HG03025 (cell line): ENCODE results near the gene FAM181B.

ENCODE experiments used
- ATAC-seq: cut with Tn5 transposase; IDR thresholded peaks from one replicate; pipeline ENCODE4 v1.9.1; 2021; ENCODE audit warnings: mild to moderate bottlenecking, moderate library complexity; ENCODE audit not compliant: unreplicated experiment, low FRiP score

FAM181B gene

DNA sequence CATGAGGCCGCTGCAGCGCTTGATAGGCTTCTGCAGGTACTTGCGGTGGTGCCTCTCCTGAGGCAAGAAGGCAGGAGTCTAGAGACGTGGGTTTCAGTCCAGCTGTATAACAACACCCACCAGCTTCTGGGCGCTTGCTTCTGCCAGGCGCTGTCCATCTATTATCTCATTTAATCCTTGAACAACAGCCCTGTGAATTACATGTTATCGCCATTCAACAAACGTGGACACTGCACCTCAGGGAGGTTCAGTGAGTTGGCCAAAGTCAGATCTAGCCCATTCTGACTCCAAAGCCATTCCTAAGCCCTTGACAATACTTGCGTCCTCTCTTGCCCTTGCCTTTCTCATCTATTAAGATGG lies 436 bp upstream of the FAM181B start:
- no peak for ATAC-seq

DNA sequence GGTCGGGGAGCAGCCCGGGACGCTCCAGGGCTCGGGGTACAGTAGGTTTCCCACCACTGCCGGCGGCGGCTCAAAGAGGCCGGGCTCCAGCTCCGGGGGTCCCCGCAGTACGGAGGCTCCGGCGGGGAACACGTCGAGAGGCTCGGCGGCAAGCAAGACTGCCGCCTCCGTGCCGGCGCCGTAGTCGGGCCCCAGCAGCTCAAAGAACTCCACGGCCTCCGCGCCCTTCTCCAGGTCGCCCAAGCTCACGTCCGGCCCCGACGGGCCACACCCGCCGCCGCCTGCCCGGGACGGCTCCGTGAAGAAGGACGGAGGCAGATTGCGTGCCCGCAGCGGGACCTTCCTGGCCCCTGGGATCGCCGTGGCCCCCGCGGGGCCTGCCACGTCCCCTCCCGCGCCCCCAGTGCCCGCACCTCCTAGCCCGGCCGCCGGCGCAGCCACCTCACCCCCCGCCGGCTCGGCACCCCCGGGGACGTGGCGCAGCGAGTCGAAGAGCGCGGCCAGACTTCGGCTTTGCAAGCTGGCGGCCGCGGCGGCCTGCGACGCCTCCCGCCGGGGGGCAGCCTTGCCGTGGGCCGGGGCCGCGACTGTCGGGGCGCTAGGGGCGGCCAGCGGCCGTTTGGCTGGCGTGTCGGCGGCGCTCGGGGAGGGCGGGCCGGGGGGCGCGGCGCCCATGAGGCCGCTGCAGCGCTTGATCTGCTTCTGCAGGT lies 775 bp downstream of the FAM181B start:
- no peak for ATAC-seq

DNA sequence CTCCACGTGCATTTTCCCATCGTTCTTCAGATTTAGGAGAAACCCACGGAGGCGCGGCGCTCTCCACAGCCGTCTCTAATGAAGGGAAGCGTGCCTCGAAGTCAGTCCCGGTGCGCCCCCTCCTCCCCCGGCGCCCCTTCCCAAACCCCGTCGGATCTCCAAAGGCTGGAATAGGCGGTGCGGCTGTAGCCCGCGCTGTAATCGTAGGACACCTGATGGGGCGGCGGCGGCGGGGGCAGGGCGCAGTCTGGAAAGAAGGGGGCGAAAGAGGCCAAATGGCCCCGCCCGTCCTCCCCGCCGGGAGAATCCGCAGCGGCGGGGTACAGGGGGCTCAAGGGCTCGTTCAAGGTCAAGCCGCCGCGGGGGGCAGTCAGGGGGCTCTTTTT lies 1.3 kb downstream of the FAM181B start:
- no peak for ATAC-seq

DNA sequence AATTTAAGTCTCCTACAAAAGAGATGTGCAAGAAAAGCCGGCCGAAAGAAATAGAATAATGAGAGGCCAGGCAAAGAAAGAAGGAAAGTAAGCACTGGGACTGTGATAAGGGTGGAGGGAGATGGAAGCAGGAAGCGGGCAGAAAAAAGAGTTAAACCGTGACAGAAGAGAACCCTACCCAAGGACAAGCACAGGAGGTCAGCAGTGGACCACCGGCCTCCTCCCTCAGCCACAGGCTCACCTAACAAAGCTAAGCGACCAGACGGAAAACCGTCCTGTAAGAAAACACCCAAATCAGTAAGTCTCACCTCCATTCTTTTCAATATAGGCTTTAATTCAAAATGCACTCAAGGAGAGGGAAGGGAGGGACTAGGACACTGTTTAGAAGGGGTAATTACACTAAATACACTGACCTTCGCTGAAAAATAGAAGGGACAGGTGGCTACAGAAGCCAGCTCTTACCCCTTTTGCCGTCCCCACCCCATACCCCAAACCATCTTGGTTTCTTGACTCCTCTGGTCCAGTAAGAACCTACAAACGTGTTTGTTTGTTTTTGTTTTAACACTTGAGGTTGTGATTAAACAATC lies 1.9 kb downstream of the FAM181B start:
- no peak for ATAC-seq

DNA sequence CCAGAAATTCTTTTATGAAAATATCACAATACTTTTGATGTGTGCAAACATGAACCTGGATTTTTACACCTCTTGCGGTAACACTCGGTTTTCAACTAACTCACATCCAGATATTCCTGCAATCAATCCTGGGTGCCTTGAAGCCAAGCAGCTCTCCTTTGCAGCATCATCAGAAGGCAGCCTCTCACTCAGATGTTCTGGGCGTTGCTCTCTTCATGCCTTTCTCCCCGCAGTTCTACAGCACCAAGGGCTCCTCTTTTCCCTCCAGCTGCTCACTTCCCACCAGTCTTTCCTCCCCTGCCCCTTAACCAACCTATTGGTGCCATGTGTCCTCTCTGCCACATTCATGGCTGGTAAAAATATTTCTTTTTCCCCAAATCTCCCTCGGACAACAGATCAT lies 2.9 kb downstream of the FAM181B start:
- no peak for ATAC-seq

DNA sequence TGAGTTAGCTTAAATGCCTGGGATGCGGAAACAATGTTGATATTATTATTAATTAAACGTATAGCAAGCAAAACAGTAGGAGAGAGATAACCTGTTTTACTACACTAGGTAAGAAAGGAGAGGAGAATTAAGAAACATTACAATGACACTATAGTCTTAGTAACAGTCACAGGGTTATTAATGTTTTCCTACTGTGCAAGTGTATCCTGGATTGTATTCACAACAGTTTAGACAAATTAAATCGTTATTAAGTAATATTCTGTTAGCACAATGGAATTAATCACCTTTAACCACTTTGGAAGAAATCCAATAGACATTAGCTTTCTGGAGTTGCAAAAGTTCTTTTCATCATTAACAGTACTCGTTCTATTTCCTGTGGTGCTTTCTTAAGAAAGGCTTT lies 3.4 kb downstream of the FAM181B start:
- no peak for ATAC-seq

DNA sequence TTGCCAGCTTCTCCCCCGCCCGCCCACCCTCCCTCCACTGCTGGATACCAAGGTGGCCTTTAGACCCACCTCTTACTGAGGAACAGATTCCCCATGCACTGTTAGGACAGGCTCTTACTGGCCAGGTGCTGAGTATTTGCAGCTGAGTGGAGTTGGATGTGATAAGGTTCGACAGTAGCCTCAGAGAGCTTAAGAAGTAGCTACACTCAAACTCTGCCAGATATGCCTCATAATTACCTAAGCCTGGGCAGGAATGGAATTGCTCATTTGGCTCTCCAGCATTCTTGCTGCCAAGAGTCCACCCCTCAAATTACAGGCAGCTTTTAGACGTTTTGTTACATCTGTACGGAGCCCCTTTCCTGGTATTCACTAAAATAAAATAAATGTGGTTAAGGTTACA lies 9.6 kb downstream of the FAM181B start:
- no peak for ATAC-seq

DNA sequence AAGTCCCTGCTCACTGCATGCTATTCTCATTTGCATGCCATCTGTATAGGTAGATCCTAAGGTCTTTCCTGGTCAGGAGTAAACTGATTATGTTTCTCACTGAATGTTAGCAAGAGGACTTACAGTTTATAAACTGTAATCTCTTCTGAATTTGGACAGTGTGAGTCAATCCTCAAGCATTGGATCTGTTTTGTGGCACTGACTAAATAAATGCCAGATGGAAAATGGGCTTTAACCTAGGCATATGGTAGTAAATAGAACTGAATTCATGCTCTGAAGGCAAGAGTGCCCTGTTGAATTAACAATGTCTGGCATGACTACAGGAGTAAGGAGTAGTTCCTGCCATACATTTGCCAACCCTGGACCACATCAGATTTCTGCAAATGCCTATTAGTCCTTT lies 11.4 kb downstream of the FAM181B start:
- no peak for ATAC-seq

DNA sequence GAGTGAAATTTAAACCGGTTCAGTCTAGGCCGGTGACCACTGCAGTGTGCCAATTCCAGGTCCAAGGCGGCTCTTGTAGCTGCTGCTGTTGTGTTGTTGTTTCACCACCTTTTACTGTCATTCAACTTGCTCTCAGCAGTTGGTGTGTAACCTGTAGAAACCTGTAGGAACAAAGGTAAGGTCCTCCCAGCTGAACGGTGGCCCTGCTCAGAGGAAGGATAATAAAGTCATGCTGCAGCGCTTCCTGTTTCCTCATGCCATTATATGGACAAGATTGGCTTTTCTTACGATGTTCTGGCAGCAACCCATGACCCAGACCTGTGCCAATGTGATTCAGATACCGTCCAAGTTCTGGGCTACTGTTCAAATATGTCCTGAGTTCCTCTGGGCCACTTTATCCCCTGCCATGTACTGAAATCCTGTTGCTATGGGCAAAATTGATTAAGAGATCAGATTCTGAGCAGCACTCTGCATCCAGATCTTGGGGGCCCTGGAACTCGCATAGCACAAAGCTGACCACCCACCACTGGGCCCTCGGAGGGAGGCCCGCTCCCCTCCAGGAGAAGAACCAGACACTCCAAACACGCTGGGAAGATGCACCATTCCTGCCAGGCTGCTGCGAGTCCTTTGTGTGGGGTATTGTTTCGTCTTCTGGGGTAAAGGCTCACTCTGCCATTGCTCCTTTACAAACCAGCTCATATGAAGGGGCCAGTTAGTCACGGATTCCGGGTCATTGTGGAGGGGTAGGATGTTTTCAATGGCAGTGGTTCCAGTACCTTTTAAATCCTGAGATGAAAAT lies 13.2 kb downstream of the FAM181B start:
- ATAC-seq = no peak

DNA sequence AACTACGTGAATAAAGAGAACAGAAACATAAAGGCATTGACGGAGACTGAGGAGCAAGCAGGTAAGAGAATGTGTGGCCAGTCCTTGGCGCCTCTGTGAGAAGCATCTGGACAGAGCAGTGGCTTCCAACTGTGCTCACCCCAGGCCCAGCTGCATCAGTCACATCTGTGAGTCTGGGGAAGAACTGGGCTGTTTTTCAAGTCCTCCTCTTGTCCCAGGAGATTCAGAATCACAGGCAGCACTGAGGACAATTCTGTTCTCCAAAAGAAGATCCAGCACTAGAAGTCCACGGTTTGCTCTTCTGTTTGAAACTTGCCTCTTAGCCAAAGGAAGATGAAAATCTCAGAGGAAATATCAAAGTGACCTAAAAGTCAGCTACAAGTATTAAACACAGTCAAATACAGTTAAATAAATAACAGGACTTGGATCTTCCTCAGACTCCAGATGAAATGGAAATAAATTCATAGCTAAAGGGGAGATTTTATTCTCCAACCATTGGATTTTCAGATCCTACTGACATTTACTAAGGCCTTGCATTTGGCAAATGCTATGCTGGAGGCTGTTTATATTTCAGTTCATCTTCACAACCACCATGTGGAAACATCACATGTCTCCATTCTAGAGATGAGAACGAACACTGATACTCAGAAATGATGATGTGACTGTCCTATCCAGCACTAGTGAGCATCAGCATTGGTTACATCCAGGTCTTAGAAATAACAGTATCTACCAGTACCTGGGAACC lies 14.1 kb downstream of the FAM181B start:
- ATAC-seq = no peak

DNA sequence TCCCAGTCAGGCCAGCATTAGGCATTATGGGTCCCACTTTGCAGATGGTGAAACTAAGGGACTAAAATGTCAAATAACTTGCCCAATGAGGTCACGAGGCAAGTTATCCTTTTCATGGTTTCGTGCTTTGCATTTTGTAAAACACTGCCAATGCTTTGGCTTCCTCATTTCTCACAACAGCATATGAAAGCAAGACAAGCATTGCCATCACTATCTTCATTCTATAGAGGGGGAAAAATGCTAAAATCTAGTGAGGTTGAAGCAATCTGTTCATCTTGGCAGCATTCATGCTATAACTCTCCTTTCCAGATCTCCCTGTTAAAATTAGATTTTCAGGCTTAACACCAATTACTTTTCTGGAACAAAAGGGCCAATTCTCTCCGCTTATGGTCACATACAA lies 14.8 kb downstream of the FAM181B start:
- ATAC-seq = no peak

DNA sequence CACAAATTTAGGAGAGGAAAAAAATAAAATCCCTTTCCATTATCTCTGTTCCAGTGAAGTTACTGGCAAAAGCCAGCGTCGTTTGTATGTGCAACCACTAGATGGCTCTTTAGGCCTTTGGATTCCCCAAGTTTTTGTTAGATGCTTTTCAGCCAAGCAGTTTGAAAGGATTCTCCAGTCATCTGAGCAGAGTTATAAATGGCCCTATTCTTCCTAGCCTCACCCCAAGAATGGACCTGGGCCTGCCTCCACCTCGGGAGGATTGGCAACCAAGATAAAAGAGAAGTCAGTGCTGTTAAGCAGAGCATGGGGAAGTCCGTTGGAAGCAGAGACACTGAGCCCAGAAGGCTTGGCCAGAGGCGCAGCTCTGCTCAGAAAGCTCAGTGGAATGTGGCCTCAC lies 15.4 kb downstream of the FAM181B start:
- ATAC-seq = no peak

DNA sequence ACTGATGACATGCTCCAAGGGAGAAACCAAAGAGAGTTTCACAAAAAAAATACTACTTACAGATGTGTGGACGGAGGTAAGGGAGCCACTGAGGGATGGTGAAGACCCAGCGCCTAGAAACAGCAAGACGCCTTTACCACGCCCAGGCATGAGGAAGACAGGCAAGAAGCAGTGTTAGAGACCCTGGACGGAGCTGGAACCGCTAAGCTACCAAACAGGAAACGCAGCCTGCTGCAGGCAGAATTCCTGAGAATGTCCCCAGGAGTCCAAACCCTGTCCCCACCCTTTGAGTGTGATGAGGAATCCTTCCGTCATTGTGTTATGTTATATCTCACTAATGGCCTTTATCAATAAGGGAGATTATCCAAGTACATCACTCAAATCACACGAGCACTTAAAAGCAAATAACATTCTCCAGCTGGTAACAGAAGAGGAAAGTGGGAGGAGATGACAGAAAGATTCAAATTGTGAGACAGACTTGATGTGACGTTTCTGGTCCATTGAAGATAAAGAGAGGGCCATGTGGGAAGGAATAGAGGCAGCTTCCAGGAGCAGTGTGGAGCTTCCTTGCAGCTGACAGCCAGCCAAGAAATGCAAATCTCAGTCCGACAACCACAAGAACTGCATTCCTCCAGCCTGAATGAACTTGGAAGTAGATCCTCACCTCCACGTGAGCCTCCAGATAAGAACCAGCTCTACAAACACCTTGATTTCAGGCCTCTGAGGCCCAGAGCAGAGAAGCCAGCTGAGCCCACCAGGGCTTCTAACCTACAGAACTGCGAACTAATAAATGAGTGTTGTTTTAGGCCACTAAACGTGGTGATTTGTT lies 19.1 kb downstream of the FAM181B start:
- ATAC-seq = no peak

DNA sequence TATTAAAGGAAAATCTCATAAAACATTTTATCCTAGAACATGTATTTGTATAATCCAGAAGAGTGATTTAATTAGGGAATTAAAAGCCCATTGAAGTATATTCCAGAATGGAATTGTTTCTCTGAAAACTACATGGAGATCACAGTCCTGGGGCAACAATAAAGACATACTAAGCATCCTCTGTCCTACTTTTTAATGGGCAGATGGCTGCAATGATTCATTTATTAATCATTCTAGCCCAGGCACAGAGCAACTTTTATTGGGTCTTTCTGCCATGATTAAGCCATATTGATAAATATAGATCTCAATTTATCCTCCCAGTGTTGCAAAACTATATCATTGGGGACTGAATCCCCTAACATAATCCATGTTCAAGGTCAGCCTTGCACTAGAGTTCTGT lies 22.0 kb downstream of the FAM181B start:
- no peak for ATAC-seq

DNA sequence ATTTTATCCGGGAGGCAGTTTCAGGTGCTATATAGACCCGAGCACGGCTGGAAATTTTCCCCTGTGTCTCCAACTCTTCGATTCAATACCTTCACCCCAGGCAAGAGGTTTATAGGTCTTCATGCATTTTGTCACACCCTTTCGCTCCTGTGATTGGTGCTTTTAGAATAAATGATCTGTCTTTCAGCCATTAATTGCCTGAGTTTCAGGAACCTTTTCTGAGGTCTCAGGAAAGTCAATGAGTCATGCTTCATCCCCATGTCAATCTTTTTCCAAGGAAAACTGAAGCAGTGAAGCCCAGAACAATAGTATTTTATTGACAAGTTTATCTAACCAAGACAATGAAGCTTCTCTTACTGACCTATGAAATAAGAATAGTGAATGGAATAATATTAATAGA lies 29.9 kb downstream of the FAM181B start:
- ATAC-seq = no peak

DNA sequence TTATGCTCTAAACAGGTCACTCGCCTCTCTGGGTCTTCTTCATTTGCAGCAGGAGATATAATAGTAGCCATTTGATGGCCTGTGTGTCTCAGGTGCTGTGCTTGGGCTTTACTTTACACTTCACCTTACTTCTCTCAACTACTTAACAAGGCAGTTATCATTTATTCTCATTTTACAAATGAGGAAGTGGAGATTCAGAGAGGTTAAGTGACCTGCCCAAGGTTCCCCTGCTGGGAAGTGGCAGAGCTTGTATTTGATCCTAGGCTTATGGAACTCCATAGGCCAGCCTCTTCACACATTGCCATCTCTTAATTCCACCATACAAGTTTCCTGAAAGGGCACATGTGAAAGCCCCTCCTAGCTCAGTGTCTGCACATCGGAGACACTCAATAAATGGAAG lies 30.4 kb downstream of the FAM181B start:
- ATAC-seq = no peak

DNA sequence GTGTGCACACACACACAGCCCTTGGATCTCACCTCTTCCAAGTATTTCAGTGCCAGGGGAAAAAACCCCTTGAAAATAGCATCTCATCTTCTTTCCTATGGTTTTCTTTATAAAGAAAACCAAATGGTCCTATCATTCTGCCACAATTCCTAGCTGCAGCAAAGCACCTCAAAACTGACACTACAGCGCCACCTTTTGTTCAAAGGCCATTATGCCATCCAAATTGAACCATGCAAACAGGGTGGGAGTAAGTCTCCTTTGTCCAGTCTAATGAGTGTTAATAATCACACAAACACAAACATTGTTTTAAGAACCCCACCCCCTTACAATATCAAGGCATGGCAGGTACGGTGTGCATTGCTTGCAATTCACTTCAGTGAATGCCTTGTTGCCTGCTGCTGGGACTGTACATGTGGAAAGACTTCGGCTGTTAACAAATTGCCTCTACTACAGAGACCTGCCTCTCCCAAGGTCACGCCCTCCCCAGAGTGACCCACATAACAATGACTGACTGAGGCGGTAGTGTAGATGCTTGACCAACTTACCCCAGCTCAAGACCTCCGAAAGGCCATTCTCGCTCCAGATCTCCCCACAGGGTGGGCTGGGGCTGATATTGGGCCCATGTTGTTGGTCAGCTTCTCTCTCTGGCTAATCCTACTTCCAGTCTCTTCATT lies 31.7 kb downstream of the FAM181B start:
- ATAC-seq = no peak

DNA sequence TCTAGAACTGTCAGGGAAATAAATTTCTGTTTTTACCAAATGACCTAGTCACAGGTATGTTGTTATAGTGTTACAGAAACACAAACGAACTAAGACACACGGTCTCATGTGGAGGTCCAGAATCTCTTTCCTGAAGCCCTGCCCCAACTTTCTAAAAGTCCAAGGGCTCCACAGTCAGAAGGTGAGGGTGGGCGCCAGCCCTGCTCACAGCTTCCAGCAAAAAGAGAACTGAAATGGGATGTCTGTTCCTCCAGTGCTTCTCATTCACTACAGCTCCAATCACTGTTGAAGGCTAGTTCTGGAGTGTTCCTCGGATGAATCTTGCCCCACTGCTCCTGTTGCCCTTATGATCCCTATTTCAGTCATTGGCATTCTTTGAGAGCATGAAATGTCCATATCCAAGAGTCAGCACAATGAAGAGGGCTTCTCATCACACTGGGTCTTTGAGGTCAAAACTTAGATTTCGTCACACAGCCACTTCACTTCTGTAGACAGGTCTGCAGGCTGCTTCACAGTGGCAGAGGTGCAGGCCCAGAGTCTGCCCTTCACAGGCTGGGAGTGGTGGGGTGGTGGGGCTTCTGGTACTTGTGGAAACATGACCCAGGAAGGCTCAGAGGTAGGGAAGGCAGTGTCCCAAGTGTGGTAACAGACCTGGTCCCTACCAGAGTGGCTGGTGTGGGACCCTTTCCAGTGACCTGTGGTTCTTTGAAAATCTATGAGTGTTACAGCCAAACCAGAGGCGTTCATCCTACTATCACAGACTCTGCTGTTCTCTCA lies 34.9 kb downstream of the FAM181B start:
- ATAC-seq = no peak

DNA sequence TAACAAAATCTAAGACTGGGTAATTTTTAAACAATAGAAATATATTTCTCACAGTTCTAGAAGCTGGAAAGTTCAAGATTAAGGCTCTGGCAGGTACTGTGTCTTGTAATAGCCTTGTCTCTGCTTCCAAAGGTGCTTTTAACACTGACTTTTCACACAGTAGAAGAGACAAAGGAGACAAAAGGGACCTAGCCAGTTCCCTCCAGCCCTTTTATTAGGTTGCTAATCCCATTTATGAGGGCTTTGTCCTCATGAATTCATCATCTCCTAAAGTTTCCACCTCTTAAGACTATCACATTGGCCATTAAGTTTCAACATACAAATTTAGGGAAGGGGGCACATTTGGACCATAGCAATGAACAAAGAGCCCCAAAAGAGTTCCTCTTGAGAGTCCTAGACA lies 40.7 kb downstream of the FAM181B start:
- no peak for ATAC-seq
